ENCODE results near the gene PRSS1. TPM values are rescaled to one million over a fixed set of nuclear protein-coding genes. Genes with fewer than 3 reads are reported as not detected.
"Not testable (repeated sequence)": the region's sequence is repeated elsewhere in the genome, so short reads cannot be mapped to it uniquely, and the experiment has no call there.

PRSS1 gene
- total RNA-seq (not detected), polyA plus RNA-seq (not detected)

DNA sequence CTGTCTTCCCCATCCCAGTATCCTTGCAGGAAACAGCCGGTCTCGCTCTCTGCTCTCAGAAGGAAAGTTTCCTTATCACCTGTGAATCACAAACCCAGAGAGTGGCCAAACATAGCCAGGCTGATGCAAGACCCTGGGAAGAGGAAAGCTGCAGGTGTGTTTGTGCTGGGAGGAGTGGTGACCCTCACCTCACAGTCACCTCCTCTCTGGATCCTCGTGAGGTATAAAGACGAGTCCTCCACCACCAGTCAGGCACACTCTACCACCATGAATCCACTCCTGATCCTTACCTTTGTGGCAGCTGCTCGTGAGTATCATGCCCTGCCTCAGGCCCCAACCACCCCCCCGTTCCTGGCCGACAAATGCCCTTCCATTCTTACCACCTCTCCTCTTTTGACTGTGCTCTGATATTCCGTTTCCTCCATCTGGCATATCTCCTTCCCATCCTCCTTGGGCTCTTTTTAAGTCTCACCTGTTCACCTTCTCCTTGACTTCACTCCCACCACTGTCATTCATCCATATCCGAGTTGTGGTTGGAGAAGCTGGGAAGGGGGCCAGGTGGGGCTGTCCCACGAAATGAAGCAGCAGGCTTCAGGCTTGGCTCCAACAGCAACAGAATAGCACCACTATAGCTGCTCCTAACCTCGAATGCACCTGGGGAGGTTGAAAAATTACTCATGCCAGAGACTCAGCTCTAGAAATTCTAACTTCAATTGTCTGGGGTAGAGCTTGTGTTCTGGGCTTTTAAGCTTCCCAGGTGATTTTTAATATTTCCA lies at the start of gene PRSS1:
TSS of gene PRSS1 (plus strand) at position 255 of the 776 bp plus-strand sequence. CDS start at position 268, 13 bp downstream.
- ChIA-PET CTCF (no interaction called here), POLR2A (no interaction called here)
- no peak for DNase-seq
- Histone ChIP-seq H3K4me1 (ENCODE audit: insufficient read depth, low read length) (no peaks in the 10 kb centered on the region), H3K27me3 (ENCODE audit: insufficient read depth, low read length, poor library complexity, severe bottlenecking) (no peaks in the 10 kb centered on the region), H3K27ac (ENCODE audit: low read depth, low read length) (no peak within 1 kb of the TSS), H3K4me3 (ENCODE audit: low read length) (no peak within 1 kb of the TSS), H3K36me3 (ENCODE audit: insufficient read depth, low read length) (no peaks in the 10 kb centered on the region), H3K9me3 (ENCODE audit: low read length) (no peaks in the 10 kb centered on the region)
- no peaks in the 10 kb centered on the region for H3K9me3 Mint-ChIP-seq
- H3K27me3 Mint-ChIP-seq = peaks cover 0 to 1% of the 10 kb centered on the region in 2 donors
- peak within 1 kb of the TSS in 1 of 8 donors; percentile 52 for H3K27ac Mint-ChIP-seq
- no peak within 1 kb of the TSS for H3K4me3 Mint-ChIP-seq
- no peaks in the 10 kb centered on the region for H3K4me1 Mint-ChIP-seq
- no peaks in the 10 kb centered on the region for H3K36me3 Mint-ChIP-seq

DNA sequence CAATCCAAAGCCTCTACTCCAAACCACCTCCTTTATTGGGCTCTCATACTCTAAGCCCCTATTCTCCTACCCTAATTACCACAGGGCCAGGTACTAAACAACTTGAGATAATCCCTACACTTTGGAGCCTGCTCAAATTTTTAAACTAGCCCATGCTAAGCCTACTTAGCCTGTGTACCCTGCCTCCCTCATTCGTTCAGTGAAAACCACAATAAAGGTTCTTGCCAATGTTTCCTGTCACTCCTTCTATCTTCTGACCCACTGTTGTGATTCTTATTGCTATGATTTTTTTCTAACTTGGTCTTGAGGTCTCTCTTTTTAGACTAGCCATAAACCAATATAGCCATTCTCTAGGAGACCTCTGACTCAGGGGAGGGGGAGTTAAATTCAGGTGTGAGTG lies 48.3 kb upstream of the PRSS1 start:
- CTCF ChIA-PET; H3K27ac ChIP-seq (ENCODE audit: low read depth, low read length): not testable (repeated sequence)
- H3K4me1 Mint-ChIP-seq = peaks cover 33 to 44% (median 39%) of the 10 kb centered on the region in 3 donors

DNA sequence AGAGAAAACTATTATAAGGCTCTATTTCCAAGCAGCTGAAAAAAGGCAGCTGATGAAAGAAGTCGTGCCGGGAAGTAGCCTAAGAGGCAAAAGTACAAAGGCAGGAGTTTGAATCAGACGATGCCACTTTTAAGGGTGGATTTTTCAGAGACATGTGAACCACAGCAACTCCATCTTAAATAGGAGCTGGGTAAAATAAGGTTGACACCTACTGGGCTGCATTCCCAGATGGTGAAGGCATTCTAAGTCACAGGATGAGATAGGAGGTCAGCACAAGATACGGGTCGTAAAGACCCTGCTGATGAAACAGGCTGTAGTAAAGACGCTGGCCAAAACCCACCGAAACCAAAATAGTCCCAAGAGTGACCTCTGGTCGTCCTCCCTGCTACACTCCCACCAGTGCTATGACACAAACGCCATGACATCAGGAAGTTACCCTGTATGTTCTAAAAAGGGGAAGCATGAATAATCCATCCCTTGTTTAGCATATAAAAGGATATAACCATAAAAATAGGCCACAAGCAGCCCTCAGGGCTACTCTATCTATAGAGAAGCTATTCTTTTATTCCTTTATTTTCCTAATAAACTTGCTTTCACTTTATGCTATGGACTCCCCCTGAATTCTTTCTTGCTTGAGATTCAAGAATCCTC lies 45.5 kb upstream of the PRSS1 start:
- H3K27me3 ChIP-seq (ENCODE audit: insufficient read depth, low read length, poor library complexity, severe bottlenecking) = no peaks in the 10 kb centered on the region
- H3K4me1 ChIP-seq (ENCODE audit: insufficient read depth, low read length) = peaks cover 14% of the 10 kb centered on the region
- ChIA-PET CTCF (interaction anchor here (1.0 kb wide), 1 partner anchor 108 kb away, joined by 3 read pairs; no protein-coding TSS in a partner anchor), POLR2A (no interaction called here)
- DNase-seq = no peak
- H3K27me3 Mint-ChIP-seq = no peaks in the 10 kb centered on the region
- peaks cover 32 to 39% (median 39%) of the 10 kb centered on the region in 3 donors for H3K4me1 Mint-ChIP-seq
- no peak overlapping the region for H3K4me3 ChIP-seq (ENCODE audit: low read length)
- H3K4me3 Mint-ChIP-seq = no peak overlapping the region
- no peaks in the 10 kb centered on the region for H3K9me3 ChIP-seq (ENCODE audit: low read length)
- no peaks in the 10 kb centered on the region for H3K36me3 Mint-ChIP-seq
- H3K36me3 ChIP-seq (ENCODE audit: insufficient read depth, low read length) = no peaks in the 10 kb centered on the region
- no peaks in the 10 kb centered on the region for H3K9me3 Mint-ChIP-seq
- no peak overlapping the region for H3K27ac Mint-ChIP-seq
- no peak overlapping the region for H3K27ac ChIP-seq (ENCODE audit: low read depth, low read length)

More for the DNA sequence above, 48.3 kb upstream of the PRSS1 start:
- H3K36me3 ChIP-seq (ENCODE audit: insufficient read depth, low read length); H3K9me3 ChIP-seq (ENCODE audit: low read length); H3K36me3 Mint-ChIP-seq; H3K27me3 ChIP-seq (ENCODE audit: insufficient read depth, low read length, poor library complexity, severe bottlenecking); H3K4me3 ChIP-seq (ENCODE audit: low read length); POLR2A ChIA-PET; H3K9me3 Mint-ChIP-seq; DNase-seq; H3K27me3 Mint-ChIP-seq: not testable (repeated sequence)
- H3K4me1 ChIP-seq (ENCODE audit: insufficient read depth, low read length) = peaks cover 14% of the 10 kb centered on the region
- Mint-ChIP-seq H3K4me3 (peak overlapping the region in 6 of 7 donors; percentile 2 to 65 (median 46)), H3K27ac (peak overlapping the region; percentile 13 to 96 (median 88))

DNA sequence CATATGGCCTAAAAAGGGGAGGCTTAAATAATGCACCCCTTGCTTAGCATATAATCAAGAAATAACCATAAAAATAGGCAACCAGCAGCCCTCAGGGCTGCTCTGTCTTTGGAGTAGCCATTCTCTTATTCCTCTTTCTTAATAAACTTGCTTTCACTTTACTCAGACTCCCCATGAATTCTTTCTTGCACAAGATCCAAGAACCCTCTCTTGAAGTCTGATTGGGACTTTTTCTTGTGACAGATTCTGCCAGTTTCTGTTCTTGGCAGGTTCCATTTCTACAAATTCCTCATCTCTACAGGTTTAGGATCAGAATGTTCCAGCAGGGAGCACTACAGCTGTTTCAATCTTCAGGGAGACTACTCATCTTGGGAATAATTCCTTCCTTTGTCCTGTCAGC lies 40.5 kb upstream of the PRSS1 start:
- peak overlapping the region in 1 of 7 donors; percentile 20 for H3K4me3 Mint-ChIP-seq
- H3K27me3 ChIP-seq (ENCODE audit: insufficient read depth, low read length, poor library complexity, severe bottlenecking); H3K4me3 ChIP-seq (ENCODE audit: low read length); POLR2A ChIA-PET; H3K27me3 Mint-ChIP-seq; CTCF ChIA-PET; DNase-seq; H3K9me3 Mint-ChIP-seq; H3K9me3 ChIP-seq (ENCODE audit: low read length); H3K36me3 Mint-ChIP-seq; H3K27ac ChIP-seq (ENCODE audit: low read depth, low read length); H3K36me3 ChIP-seq (ENCODE audit: insufficient read depth, low read length): not testable (repeated sequence)
- peaks cover 30 to 46% (median 41%) of the 10 kb centered on the region in 3 donors for H3K4me1 Mint-ChIP-seq
- peaks cover 17% of the 10 kb centered on the region for H3K4me1 ChIP-seq (ENCODE audit: insufficient read depth, low read length)
- H3K27ac Mint-ChIP-seq = peak overlapping the region in 6 of 8 donors; percentile 54 to 80 (median 68)

DNA sequence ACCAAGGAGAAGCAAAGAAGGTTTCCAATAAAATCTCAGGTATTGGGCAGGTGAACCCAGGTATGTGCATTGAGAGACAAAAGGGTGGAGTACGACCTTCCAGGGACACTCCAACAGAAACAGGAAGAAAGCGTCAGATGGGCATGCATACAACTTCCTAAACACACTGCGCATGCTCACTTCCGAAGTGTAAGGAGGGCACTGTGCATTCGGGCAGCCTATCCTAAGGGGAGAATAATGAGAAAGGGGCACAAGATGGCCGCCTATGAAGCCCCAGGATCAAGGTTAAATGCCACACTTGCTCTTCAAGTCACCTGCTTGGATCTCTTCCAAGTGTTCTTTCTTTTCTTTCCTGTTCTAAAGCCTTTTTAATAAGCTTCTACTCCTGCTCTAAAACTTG lies 39.4 kb upstream of the PRSS1 start:
- no peaks in the 10 kb centered on the region for H3K27me3 ChIP-seq (ENCODE audit: insufficient read depth, low read length, poor library complexity, severe bottlenecking)
- no peaks in the 10 kb centered on the region for H3K9me3 Mint-ChIP-seq
- POLR2A ChIA-PET = no interaction called here
- H3K4me1 ChIP-seq (ENCODE audit: insufficient read depth, low read length) = peaks cover 29% of the 10 kb centered on the region
- no peak for DNase-seq
- CTCF ChIA-PET = no interaction called here
- no peaks in the 10 kb centered on the region for H3K36me3 ChIP-seq (ENCODE audit: insufficient read depth, low read length)
- peak overlapping the region in 2 of 7 donors; percentile 54 to 59 for H3K4me3 Mint-ChIP-seq
- H3K27me3 Mint-ChIP-seq = no peaks in the 10 kb centered on the region
- H3K9me3 ChIP-seq (ENCODE audit: low read length) = no peaks in the 10 kb centered on the region
- H3K4me1 Mint-ChIP-seq = peaks cover 37 to 58% (median 53%) of the 10 kb centered on the region in 3 donors
- no peak overlapping the region for H3K4me3 ChIP-seq (ENCODE audit: low read length)
- no peaks in the 10 kb centered on the region for H3K36me3 Mint-ChIP-seq
- peak overlapping the region in 6 of 8 donors; percentile 45 to 78 (median 72) for H3K27ac Mint-ChIP-seq
- H3K27ac ChIP-seq (ENCODE audit: low read depth, low read length) = no peak overlapping the region

DNA sequence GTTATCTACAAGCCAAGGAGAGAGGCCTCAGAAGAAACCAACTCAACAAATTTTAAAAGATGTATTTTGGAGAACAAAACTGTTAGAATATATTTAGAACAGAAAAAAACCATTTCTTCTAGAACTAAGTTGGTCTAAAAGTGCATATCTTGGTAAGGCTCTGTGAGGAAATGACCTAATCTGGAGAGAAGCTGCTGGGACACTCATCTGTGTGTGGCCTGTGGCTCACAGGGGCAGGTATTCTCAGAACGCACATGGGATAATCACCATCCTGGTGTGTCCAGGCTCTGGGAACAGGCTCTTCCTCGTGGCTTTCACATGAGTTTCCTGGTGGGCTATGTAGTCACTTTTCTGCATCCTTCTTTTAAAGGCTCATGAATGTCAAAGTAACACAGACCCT lies 38.1 kb upstream of the PRSS1 start:
- Histone ChIP-seq H3K27me3 (ENCODE audit: insufficient read depth, low read length, poor library complexity, severe bottlenecking) (no peaks in the 10 kb centered on the region), H3K4me3 (ENCODE audit: low read length) (no peak overlapping the region), H3K9me3 (ENCODE audit: low read length) (no peaks in the 10 kb centered on the region), H3K36me3 (ENCODE audit: insufficient read depth, low read length) (no peaks in the 10 kb centered on the region), H3K27ac (ENCODE audit: low read depth, low read length) (no peak overlapping the region), H3K4me1 (ENCODE audit: insufficient read depth, low read length) (peaks cover 42% of the 10 kb centered on the region)
- Mint-ChIP-seq H3K27ac (peak overlapping the region; percentile 87 to 98 (median 94)), H3K9me3 (no peaks in the 10 kb centered on the region), H3K4me1 (peaks cover 48 to 70% (median 66%) of the 10 kb centered on the region in 3 donors), H3K36me3 (no peaks in the 10 kb centered on the region), H3K4me3 (peak overlapping the region in 5 of 7 donors; percentile 47 to 93 (median 92)), H3K27me3 (no peaks in the 10 kb centered on the region)
- POLR2A ChIA-PET = no interaction called here
- DNase-seq = no peak
- CTCF ChIA-PET = interaction anchor here (5.4 kb wide), 1 partner anchor 99 kb away, joined by 32 read pairs; no protein-coding TSS in a partner anchor

DNA sequence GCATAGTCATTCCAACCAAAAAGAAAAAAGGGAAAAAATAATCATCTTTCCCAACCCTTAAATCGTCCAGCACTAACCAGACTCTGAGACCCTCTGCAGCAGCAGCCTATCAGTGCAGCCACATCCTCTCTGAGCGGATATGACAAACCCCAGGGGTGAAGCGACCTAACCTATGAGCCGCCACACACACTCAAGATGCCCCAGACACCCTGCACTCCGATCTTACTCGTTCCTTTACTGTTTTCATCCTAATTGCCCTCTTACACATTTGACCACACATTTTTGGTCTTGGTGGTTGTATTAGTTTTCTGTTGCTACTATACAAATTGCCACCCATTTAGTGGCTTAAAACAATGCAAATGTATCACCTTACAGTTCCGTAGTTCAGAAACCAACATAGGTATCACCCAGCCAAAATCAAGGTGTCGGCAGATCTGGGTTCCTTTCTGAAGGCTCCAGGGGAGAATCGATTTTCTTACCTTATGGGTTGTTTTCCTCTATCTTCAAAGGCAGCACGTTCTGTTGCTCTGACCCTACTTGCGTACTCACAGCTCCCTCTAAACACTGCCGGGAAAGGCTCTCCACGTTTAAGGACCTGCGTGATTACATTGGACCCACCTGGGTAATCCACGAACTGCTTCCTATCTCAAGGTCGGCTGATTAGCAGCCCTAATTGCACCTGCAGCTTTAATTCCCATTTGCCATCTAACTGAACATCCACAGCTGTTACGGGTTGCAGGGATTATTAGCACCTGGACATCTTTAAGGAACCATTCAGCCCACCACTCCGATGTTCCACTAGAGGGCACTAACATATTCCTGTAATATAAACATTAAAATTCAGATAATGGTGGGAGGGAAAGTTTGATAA lies 37.3 kb upstream of the PRSS1 start:
- Histone ChIP-seq H3K9me3 (ENCODE audit: low read length) (no peaks in the 10 kb centered on the region), H3K27ac (ENCODE audit: low read depth, low read length) (peak overlapping the region; percentile 38), H3K27me3 (ENCODE audit: insufficient read depth, low read length, poor library complexity, severe bottlenecking) (no peaks in the 10 kb centered on the region), H3K36me3 (ENCODE audit: insufficient read depth, low read length) (no peaks in the 10 kb centered on the region), H3K4me3 (ENCODE audit: low read length) (peak overlapping the region; percentile 70), H3K4me1 (ENCODE audit: insufficient read depth, low read length) (peaks cover 50% of the 10 kb centered on the region)
- H3K9me3 Mint-ChIP-seq = no peaks in the 10 kb centered on the region
- H3K4me3 Mint-ChIP-seq = peak overlapping the region; percentile 83 to 93 (median 88)
- CTCF ChIA-PET = interaction anchor here (1.0 to 5.4 kb wide), 3 partner anchors 71 to 98 kb away, joined by 4 to 32 read pairs (median 18); no protein-coding TSS in a partner anchor
- H3K27ac Mint-ChIP-seq = peak overlapping the region; percentile 87 to 98 (median 94)
- no peaks in the 10 kb centered on the region for H3K27me3 Mint-ChIP-seq
- H3K4me1 Mint-ChIP-seq = peaks cover 56 to 78% (median 74%) of the 10 kb centered on the region in 3 donors
- no peaks in the 10 kb centered on the region for H3K36me3 Mint-ChIP-seq
- POLR2A ChIA-PET = interaction anchor here (0.9 to 1.1 kb wide), 2 partner anchors 73 to 97 kb away, joined by 4 to 7 read pairs; no protein-coding TSS in a partner anchor
- DNase-seq = peak in 2 of 5 donors; percentile 27 to 49

Measured in CD8-positive, alpha-beta memory T cell (primary cell).